Measurements from ENCODE around the gene HINT1.

Gene HINT1

DNA sequence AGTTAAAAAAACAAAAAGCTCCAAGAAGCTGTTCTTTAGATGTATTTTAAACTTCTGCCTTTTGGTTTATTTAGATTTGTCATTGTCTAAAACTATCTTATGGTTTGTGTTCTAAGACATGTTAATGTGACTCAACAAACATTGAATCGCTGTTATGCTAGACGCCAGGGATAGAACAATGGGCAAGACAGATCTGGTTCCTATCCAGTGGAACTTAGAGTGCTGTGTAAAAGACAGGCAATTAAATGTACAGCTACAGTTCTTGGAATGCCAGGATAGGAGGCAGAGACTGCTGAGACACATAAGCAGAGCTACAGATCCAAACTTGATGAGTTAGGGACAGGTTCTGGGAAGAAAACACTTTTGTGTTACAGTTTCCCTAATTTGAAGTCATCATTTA is 28.1 kb upstream of the HINT1 start:
- H3K4me3 Mint-ChIP-seq: no peak overlapping the region
- no peaks in the 10 kb centered on the region for H3K27me3 Mint-ChIP-seq
- H3K9me3 Mint-ChIP-seq: no peaks in the 10 kb centered on the region
- H3K27ac Mint-ChIP-seq: no peak overlapping the region
- H3K4me1 Mint-ChIP-seq: no peaks in the 10 kb centered on the region
- H3K36me3 Mint-ChIP-seq: peaks cover 28% of the 10 kb centered on the region
- ATAC-seq: no peak

DNA sequence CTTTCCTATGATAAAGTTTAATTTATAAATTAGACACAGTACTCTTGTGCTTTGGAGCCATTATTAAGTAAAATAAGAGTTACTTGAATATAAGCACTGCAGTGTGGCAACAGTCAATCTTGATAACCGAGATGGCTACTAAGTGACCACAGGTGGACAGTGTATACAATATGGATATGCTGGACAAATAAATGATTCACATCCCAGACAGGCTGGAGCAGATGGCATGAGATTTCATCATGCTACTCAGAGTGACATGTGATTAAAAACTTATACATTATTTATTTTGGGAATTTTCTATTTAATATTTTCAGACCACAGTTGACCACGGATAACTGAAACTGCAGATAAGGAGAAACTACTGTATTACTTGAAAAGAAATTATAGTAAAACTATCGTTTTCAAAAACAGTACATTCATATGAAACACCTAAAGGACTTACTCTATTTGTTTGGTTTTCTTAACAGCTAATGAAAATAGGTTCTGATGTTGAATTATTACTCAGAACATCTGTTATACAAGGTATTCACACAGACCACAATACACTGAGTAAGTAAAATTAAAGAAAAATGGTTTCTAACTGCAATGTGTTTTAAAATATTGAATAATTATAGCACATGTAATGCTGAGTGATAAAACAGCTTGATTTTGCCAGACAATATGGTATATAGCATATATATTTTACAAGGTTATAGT is 21.7 kb upstream of the HINT1 start:
- no peak for ATAC-seq
- Mint-ChIP-seq H3K27me3 (no peaks in the 10 kb centered on the region), H3K4me3 (no peak overlapping the region), H3K36me3 (peaks cover 33% of the 10 kb centered on the region), H3K9me3 (no peaks in the 10 kb centered on the region), H3K4me1 (no peaks in the 10 kb centered on the region), H3K27ac (no peak overlapping the region)

DNA sequence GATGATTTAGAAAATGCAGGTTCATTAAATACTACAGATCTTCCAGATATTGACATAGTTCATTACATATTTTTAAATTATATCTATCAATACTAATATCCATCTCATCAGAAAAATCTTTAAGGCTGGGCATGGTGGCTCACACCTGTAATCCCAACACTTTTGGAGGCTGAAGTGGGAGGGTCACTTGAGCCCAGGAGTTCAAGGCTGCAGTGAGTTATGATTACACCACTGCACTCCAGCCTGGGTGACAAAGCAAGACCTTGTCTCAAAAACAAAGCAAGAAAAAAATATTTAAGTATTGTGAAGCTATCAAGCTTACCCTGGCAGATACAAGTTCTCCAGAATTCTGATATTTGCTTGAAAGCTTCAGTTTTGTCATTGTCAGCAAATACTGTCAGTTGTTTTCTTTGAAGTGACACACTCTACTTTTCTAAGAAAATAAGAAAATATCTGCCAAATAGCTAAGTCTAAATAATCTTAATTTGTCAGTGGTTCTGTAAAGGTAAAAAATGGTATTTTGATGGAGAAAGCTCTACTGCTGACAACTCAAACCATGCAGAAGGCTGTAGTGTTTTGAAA is 20.6 kb upstream of the HINT1 start:
- H3K9me3 Mint-ChIP-seq: no peaks in the 10 kb centered on the region
- H3K27me3 Mint-ChIP-seq: no peaks in the 10 kb centered on the region
- no peak overlapping the region for H3K4me3 Mint-ChIP-seq
- no peaks in the 10 kb centered on the region for H3K4me1 Mint-ChIP-seq
- no peak for ATAC-seq
- H3K27ac Mint-ChIP-seq: no peak overlapping the region
- peaks cover 30% of the 10 kb centered on the region for H3K36me3 Mint-ChIP-seq

DNA sequence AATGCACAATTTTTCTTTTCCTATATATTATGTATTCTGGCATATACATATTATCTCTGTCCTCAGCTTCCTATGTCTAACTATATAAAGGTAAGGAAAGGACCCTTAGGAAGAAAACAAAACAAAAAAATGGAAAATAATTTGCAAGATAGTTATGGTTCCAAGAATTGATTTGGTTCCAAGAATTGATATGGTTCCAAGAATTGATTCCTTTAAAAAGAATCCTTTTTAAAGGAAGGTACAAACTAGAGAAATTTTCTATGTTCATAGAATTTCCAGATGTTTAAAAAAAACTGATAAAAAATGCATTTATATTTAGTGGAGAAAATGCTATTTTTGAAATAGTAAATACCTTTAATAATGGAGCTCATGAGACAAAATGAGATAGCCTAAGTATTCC is 17.8 kb upstream of the HINT1 start:
- Mint-ChIP-seq H3K27me3 (no peaks in the 10 kb centered on the region), H3K4me3 (no peak overlapping the region), H3K36me3 (peaks cover 12% of the 10 kb centered on the region), H3K9me3 (no peaks in the 10 kb centered on the region), H3K27ac (no peak overlapping the region), H3K4me1 (peaks cover 6% of the 10 kb centered on the region)
- no peak for ATAC-seq

DNA sequence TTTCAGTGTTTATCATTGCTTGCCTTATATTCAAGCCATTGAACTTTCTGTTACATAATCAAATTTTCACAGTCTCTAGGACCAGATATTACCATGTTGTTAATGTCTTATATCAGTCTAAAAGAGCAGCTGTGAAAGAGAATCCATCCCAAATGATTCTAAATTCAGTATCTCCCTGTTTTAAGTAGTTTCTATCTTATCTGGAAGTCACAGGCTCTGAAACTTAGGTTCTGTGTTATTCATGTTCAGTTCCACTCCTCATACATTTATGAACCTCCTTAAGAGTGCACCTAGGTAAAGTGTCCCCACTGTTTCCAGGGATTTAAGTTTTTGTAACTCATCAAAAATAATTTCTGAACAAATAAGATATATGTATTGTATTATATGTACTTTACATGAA is 15.4 kb upstream of the HINT1 start:
- Mint-ChIP-seq H3K4me3 (no peak overlapping the region), H3K27ac (no peak overlapping the region), H3K4me1 (peaks cover 13% of the 10 kb centered on the region), H3K36me3 (peaks cover 15% of the 10 kb centered on the region), H3K9me3 (no peaks in the 10 kb centered on the region), H3K27me3 (no peaks in the 10 kb centered on the region)
- ATAC-seq: no peak

DNA sequence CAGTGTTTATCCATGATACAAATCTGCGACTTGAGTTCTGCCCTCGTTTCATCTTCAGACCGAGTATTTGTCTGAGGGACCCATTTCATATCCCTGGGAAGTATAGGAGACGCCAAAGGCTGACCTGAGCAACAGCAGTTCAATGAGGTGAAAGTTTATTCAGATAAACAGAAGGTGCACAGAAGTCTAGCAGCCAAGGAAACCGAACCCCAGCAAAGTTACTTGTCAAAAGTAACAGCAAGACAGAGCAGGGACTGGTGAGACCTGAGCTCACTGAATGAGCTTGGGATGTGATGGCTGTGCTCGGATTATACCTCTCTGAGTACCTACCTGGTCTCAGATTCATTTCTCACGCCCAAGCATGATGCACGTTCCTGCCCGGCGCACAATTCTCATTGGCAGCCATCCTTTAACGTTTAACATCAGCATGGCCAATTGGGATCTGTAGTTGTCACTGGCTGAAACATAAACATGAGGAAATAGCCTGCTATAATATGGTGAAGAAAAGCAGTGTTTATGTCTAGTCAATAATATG is 6.3 kb upstream of the HINT1 start:
- ATAC-seq: no peak
- H3K9me3 Mint-ChIP-seq: no peaks in the 10 kb centered on the region
- H3K4me1 Mint-ChIP-seq: peaks cover 34% of the 10 kb centered on the region
- H3K36me3 Mint-ChIP-seq: peaks cover 4% of the 10 kb centered on the region
- peak overlapping the region; percentile 92 for H3K4me3 Mint-ChIP-seq
- H3K27ac Mint-ChIP-seq: peak overlapping the region; percentile 87
- H3K27me3 Mint-ChIP-seq: no peaks in the 10 kb centered on the region

DNA sequence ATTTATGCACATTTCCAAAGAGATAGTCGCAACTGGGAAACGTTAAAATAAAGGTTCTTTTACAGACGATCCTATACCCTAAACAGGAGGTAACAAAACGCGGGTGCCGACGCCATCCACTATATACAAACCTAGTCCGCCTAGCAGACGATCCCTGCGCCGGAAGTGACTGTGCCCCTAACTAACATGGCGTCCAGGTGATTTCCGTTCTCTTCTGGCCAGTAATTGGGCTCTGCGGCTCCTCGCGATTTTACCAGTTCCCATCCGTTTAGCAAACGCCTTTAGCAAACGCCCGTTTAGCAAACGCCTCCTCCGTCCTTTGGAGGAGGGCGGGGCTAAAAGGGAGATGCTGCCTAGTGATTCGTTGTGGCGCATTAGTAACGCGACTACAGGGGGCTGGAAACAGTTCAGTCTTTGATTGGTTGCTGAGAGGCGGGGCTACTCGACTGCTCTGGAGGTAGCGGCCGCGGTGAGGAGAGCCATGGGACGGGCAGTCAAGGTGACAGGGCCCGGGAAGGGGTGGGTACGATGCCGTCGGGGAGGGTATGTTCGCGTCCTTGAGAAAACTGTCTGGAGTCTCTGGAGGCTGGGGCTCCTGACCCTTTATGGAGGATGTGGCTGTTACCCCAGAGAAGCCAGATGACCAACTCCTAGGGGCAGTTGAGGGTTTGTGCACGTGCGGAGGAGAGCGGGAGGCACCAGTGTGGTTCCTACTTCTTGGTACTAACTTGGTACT is 5.7 kb upstream of the HINT1 start, which contains the start of gene LYRM7:
Gene LYRM7, plus strand, starts transcription at position 405 of the 736 bp plus-strand sequence. Its CDS starts 77 bp downstream, at position 482.
- H3K4me3 Mint-ChIP-seq: peak within 1 kb of the TSS; percentile 92
- no peaks in the 10 kb centered on the region for H3K36me3 Mint-ChIP-seq
- H3K4me1 Mint-ChIP-seq: peaks cover 38% of the 10 kb centered on the region
- no peaks in the 10 kb centered on the region for H3K9me3 Mint-ChIP-seq
- H3K27ac Mint-ChIP-seq: peak within 1 kb of the TSS; percentile 87
- H3K27me3 Mint-ChIP-seq: no peaks in the 10 kb centered on the region
- peak; percentile 99 for ATAC-seq

DNA sequence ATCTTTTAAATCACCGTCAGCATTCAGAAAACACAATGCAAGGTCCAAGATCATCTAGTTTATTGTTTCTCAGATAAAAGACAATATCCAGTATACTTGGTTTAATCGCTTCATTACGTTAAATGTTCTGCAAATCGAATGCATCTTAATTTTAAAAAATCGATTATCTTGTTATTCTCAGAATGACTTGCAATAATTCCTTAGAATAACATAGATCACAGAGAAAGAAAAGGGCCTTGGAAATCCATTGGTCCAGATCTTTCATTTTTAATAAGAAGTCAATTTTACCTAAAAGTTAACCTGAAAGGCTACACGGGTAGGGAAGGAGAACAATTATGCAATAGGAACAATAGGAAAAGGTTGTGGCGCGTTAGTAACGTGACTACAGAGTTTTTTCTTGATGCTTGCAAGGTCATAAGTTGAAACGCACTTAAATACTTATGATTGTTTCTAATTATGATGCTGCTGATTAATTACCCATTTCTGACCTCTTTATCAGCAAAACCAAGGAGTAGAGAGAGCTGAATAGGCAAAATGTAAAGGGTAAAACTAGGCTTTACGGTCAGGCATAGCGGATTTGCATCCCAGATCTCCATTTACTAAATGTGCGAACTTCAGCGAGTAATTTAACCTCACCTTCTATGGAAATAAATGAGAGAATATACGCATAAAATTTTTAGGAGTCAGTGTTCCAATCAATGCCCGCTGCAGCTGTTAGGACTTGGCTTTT is 4.9 kb upstream of the HINT1 start:
- no peak for ATAC-seq
- Mint-ChIP-seq H3K9me3 (no peaks in the 10 kb centered on the region), H3K4me3 (peak overlapping the region; percentile 92), H3K4me1 (peaks cover 43% of the 10 kb centered on the region), H3K36me3 (no peaks in the 10 kb centered on the region), H3K27me3 (no peaks in the 10 kb centered on the region), H3K27ac (peak overlapping the region; percentile 87)

DNA sequence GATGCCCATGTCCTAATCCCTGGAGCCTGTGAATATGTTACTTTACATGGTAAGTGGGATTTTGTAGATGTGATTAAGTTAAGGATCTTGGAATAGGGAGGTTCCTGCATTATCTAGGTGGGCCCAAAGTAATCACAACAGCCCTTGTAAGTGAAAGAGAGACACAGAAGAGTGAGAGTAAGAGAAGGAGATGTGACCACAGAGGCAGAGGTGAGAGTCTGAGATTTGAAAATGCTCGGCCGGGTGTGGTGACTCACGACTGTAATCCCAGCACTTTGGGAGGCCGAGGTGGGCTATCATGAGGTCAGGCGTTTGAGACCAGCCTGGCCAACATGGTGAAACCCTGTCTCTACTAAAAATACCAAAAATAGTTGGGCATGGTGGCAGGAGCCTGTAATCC is 2.6 kb upstream of the HINT1 start:
- H3K4me1 Mint-ChIP-seq: peaks cover 47% of the 10 kb centered on the region

DNA sequence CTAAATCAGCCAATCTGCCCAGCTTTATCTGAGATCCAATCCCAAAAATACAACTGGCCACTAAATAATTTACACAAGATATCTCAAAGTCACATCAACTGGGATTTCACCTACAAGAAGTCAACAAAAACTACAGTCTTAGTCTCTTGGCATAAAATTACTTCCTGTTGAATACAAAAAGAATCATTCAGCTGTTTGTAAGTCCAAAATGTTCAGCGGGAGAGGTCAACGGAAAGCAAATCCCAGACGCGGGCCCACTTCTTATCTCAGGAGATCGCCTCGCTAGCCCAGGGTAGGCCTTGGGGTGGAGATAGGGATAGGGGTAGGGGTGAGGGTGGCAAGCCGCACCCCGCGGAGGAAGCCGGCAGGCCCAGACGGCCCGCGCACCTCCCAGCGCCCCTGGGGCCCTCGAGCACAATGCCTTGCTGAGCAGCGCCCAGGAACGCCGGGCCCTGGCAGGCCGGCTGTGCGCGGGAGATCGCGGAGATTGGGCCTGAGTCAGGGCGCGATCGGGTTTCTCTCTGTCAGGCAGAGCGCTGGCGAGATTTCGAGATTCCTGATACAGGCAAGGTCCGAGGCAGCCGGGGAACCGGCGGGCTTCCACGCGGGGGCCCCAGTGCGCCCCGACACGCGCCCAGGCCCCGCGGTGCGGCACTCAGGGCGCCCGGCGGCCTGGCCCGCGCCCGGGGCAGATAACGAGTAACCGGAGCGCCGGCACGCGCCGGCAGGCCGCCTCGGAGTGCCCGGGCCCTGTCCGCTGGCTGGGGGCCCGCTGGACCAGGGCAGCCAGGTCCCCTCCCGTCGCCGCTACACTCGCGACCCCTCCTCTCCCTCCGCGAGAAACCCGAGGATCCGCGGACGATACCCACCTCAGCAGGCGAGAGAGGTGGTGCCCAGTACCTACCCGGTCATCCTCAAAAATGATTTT is 601 bp downstream of the HINT1 start:
- peak; percentile 94 for ATAC-seq
- Mint-ChIP-seq H3K36me3 (peaks cover 25% of the 10 kb centered on the region), H3K27me3 (no peaks in the 10 kb centered on the region), H3K27ac (peak overlapping the region; percentile 94), H3K4me3 (peak overlapping the region; percentile 97), H3K4me1 (peaks cover 36% of the 10 kb centered on the region), H3K9me3 (no peaks in the 10 kb centered on the region)

More for the DNA sequence above, 2.6 kb upstream of the HINT1 start:
- Mint-ChIP-seq H3K27me3 (no peaks in the 10 kb centered on the region), H3K9me3 (no peaks in the 10 kb centered on the region), H3K36me3 (peaks cover 8% of the 10 kb centered on the region), H3K27ac (no peak overlapping the region), H3K4me3 (no peak overlapping the region)
- no peak for ATAC-seq

DNA sequence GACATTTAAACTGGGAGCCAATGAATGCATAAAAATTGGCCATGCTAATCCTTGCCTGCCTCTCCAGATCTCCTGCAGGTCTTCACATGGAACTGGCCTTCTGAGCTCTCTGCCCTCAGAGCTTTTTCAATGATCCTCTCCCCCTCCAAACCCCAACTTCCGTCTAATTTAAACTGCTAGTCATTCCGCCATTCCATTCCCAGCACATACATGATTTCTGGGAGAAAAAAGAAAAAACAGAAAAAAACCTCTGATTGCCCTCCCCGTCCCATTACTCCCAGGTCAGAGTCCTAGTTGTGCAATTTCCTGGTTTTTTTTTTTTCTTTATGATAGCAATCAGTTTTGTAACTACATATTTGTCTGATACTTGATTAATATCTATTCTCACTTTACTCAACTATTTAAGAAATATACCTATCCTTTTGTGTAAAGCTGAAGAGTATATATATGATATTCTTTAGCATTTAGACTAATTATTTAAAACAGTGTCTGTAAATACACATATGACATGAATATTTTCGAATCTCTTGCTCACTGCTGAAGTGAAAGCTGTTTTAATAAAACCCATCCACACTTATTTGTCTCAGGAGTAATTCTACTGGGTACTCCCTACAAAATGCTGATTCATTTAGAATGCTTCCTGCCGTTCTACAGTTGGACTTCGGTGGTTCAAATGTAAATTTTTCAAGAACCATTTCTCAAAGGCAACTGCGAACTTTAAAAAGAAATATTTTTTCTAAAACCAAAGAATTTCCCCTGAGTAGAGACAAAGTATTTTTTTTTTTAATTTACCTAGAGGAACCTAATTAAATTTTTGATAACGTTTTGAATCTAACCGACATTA is 1.6 kb downstream of the HINT1 start:
- Mint-ChIP-seq H3K9me3 (no peaks in the 10 kb centered on the region), H3K27ac (peak overlapping the region; percentile 94), H3K36me3 (peaks cover 34% of the 10 kb centered on the region), H3K27me3 (no peaks in the 10 kb centered on the region), H3K4me3 (peak overlapping the region; percentile 92), H3K4me1 (peaks cover 39% of the 10 kb centered on the region)
- no peak for ATAC-seq

DNA sequence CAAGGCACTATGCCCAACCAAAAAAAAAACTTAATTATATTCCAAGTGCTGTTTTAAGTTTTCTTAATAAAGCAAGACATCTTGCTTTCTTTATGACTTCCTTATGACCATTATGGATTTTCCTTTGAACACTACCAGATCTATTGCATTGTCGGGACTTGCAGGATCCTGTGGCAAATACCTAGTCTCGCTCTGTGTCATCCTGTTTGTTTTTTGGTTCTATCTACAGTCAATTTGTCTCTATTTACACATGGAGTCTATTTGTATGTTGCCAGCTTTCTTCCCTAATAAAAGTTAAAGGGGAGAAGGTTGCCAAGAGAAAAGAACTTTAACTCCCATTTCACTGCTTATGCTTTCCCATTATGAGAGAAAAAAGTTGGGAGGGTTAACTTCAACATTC is 4.9 kb downstream of the HINT1 start:
- H3K4me1 Mint-ChIP-seq: peaks cover 30% of the 10 kb centered on the region
- H3K27ac Mint-ChIP-seq: no peak overlapping the region
- no peak for ATAC-seq
- no peaks in the 10 kb centered on the region for H3K27me3 Mint-ChIP-seq
- H3K4me3 Mint-ChIP-seq: no peak overlapping the region
- H3K9me3 Mint-ChIP-seq: no peaks in the 10 kb centered on the region
- H3K36me3 Mint-ChIP-seq: peaks cover 53% of the 10 kb centered on the region

DNA sequence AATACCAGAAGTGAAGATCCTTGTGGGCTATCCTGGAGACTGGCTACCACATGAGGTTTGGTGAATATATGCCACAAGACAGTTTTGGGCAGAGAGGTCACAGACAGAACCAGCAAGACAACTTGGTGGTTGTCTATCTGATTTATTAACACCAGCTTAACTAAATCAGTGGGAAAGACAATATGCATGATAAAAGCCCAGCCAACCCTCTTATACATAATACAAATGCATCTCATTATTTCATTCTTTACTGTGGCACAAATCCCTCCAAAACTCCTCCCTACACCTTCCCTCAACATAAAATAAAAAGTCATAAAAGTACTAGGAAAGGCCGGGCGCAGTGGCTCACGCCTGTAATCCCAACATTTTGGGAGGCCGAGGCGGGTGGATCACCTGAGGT is 8.1 kb downstream of the HINT1 start:
- Mint-ChIP-seq H3K4me3 (no peak overlapping the region), H3K36me3 (peaks cover 41% of the 10 kb centered on the region), H3K4me1 (peaks cover 16% of the 10 kb centered on the region), H3K9me3 (no peaks in the 10 kb centered on the region), H3K27ac (no peak overlapping the region), H3K27me3 (no peaks in the 10 kb centered on the region)
- ATAC-seq: no peak

Data from stimulated activated memory B cell treated with anti-CD40 and anti-IgM and Interleukin-4, amounts not matched to agents 10 μg/mL and 1 μg/mL and 100 μg/mL, for 72 hours (primary cell).